Fibroblast of lung (primary cell): ENCODE data around the gene TMEM94. TPM values are rescaled to one million over a fixed set of nuclear protein-coding genes. Genes with fewer than 3 reads are reported as not detected.
"Not testable (repeated sequence)": the region's sequence is repeated elsewhere in the genome, so short reads cannot be mapped to it uniquely, and the experiment has no call there.

Experiments
- DNase-seq, 2 donors: peaks; one replicate each; pipeline versions ENCODE4 v3.0.0 to v3.0.0-alpha.2; 2010; ENCODE audit warnings: low read depth in 2 of 2
- H2AFZ ChIP-seq: 2 replicates; pipeline ENCODE4 v1.5.1; 2012; ENCODE audit warnings: low read length, control low read depth, inconsistent platforms
- H3K27ac ChIP-seq: 2 replicates; pipeline ENCODE4 v1.5.1; 2011; ENCODE audit warnings: low read length, control low read depth; ENCODE audit not compliant: insufficient read depth
- H3K27me3 ChIP-seq: 2 replicates; pipeline ENCODE4 v1.5.1; 2011; ENCODE audit warnings: mild to moderate bottlenecking, low read length; ENCODE audit not compliant: control insufficient read depth, insufficient read depth
- H3K36me3 ChIP-seq: 2 replicates; pipeline ENCODE4 v1.5.1; 2011; ENCODE audit warnings: low read length; ENCODE audit not compliant: control insufficient read depth, insufficient read depth
- H3K4me1 ChIP-seq: 2 replicates; pipeline ENCODE4 v1.5.1; 2011; ENCODE audit warnings: low read length; ENCODE audit not compliant: control insufficient read depth, insufficient read depth; ENCODE audit errors: extremely low read depth
- H3K4me2 ChIP-seq: 2 replicates; pipeline ENCODE4 v1.5.1; 2011; ENCODE audit warnings: low read length, control low read depth; ENCODE audit not compliant: insufficient read depth; ENCODE audit errors: extremely low read depth
- H3K4me3 ChIP-seq, 4 experiments: fragments of 200-600 bp in 1 of 4; sonication (generic) in 1 of 4; replicated peaks in 1 of 4; 2 replicates each; pipeline ENCODE4 v1.5.1; 2011 to 2016; ENCODE audit warnings: low read length in 4 of 4, low read depth in 3 of 4, mild to moderate bottlenecking in 3 of 4, control low read depth in 2 of 4, inconsistent platforms in 1 of 4, mixed read lengths in 1 of 4; ENCODE audit not compliant: insufficient read depth in 1 of 4; ENCODE audit errors: control extremely low read depth in 1 of 4
- H3K79me2 ChIP-seq: 2 replicates; pipeline ENCODE4 v1.5.1; 2012; ENCODE audit warnings: mild to moderate bottlenecking, low read length, inconsistent platforms; ENCODE audit not compliant: control insufficient read depth, insufficient read depth
- H3K9ac ChIP-seq: 2 replicates; pipeline ENCODE4 v1.5.1; 2011; ENCODE audit warnings: mild to moderate bottlenecking, low read length, control low read depth; ENCODE audit not compliant: insufficient read depth
- H3K9me3 ChIP-seq: 2 replicates; pipeline ENCODE4 v1.5.1; 2012; ENCODE audit warnings: low read depth, low read length; ENCODE audit not compliant: control insufficient read depth, insufficient read depth
- H4K20me1 ChIP-seq: 2 replicates; pipeline ENCODE4 v1.5.1; 2011; ENCODE audit warnings: low read length; ENCODE audit not compliant: control insufficient read depth, insufficient read depth; ENCODE audit errors: extremely low read depth
- EZH2 ChIP-seq: IDR thresholded peaks from 2 replicates; pipeline ENCODE4 v1.5.1; 2012; ENCODE audit warnings: low read length, control low read depth, mild to moderate bottlenecking; ENCODE audit errors: missing control alignments
- polyA plus RNA-seq, 2 donors: library from polyadenylated mRNA; depleted of rRNA in 1 of 2; stranded (reverse) in 1 of 2; unstranded in 1 of 2; fragments of >200 nt; gene quantifications; 2 replicates each; pipeline ENCODE4 v1.2.1, GENCODE V29; 2011 to 2012; ENCODE audit warnings: missing spikeins in 1 of 2
- total RNA-seq: library from RNA; depleted of rRNA; stranded (reverse); fragments of >200 nt; gene quantifications from 2 replicates; pipeline ENCODE4 v1.2.1, GENCODE V29; 2014
- TF ChIP-seq, protein P1 (sequence below), 2 donors: IDR thresholded peaks in 1 of 2; conservative IDR thresholded peaks in 1 of 2; 1 replicate in 1 of 2; 2 replicates in 1 of 2; pipeline ENCODE4 v1.5.1; 2011 to 2012; ENCODE audit warnings: low read length in 2 of 2, control low read depth in 1 of 2, inconsistent platforms in 1 of 2, low read depth in 1 of 2, mild to moderate bottlenecking in 1 of 2

TMEM94 gene
- total and polyA plus RNA-seq, 2 donors (not counting 1 experiment from before 2014, with no cell fraction given): 18.3 to 35.0 TPM

- peaks cover 2% of the 10 kb centered on the region for H3K4me1 ChIP-seq
Measured at GRCh38 chr17:75447951-75448856, 8.2 kb upstream of the TMEM94 start.

GRCh38 chr17:75450270-75450669, 6.2 kb upstream of the TMEM94 start:
- H3K79me2 ChIP-seq: no peaks in the 10 kb centered on the region
- no peaks in the 10 kb centered on the region for H4K20me1 ChIP-seq
- H3K4me2 ChIP-seq: no peak overlapping the region
- H3K9me3 ChIP-seq: no peaks in the 10 kb centered on the region
- TF ChIP-seq, protein P1, sequence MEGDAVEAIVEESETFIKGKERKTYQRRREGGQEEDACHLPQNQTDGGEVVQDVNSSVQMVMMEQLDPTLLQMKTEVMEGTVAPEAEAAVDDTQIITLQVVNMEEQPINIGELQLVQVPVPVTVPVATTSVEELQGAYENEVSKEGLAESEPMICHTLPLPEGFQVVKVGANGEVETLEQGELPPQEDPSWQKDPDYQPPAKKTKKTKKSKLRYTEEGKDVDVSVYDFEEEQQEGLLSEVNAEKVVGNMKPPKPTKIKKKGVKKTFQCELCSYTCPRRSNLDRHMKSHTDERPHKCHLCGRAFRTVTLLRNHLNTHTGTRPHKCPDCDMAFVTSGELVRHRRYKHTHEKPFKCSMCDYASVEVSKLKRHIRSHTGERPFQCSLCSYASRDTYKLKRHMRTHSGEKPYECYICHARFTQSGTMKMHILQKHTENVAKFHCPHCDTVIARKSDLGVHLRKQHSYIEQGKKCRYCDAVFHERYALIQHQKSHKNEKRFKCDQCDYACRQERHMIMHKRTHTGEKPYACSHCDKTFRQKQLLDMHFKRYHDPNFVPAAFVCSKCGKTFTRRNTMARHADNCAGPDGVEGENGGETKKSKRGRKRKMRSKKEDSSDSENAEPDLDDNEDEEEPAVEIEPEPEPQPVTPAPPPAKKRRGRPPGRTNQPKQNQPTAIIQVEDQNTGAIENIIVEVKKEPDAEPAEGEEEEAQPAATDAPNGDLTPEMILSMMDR (conservative IDR thresholded peaks at IDR 0.05 in 1 of 2, IDR thresholded peaks at IDR 0.05 in 1 of 2; ENCODE audit: low read depth in 1 of 2, low read length in 2 of 2): no peak
- no peak for TF ChIP-seq EZH2
- no peaks in the 10 kb centered on the region for H3K4me1 ChIP-seq
- H3K27me3 ChIP-seq: no peaks in the 10 kb centered on the region
- DNase-seq: peak in 1 of 2 donors; percentile 53
- no peak overlapping the region for H2AFZ ChIP-seq
- H3K4me3 ChIP-seq: no peak overlapping the region
- no peak overlapping the region for H3K9ac ChIP-seq
- H3K36me3 ChIP-seq: no peaks in the 10 kb centered on the region
- no peak overlapping the region for H3K27ac ChIP-seq

More at GRCh38 chr17:75447951-75448856, 8.2 kb upstream of the TMEM94 start:
- Histone ChIP-seq H2AFZ (no peak overlapping the region), H3K9ac (no peak overlapping the region), H3K79me2 (no peaks in the 10 kb centered on the region), H3K27ac (no peak overlapping the region), H3K36me3 (no peaks in the 10 kb centered on the region), H3K4me3 (no peak overlapping the region), H3K4me2 (no peak overlapping the region), H4K20me1 (no peaks in the 10 kb centered on the region), H3K9me3 (no peaks in the 10 kb centered on the region), H3K27me3 (no peaks in the 10 kb centered on the region)
- TF ChIP-seq EZH2: no peak
- TF ChIP-seq, protein P1 (conservative IDR thresholded peaks at IDR 0.05 in 1 of 2, IDR thresholded peaks at IDR 0.05 in 1 of 2; ENCODE audit: low read depth in 1 of 2, low read length in 2 of 2): no peak
- peak in 1 of 2 donors; percentile 58 for DNase-seq

- H3K4me1 ChIP-seq: no peaks in the 10 kb centered on the region
- H3K79me2 ChIP-seq: peaks cover 3% of the 10 kb centered on the region
- H3K36me3 ChIP-seq: no peaks in the 10 kb centered on the region
- H2AFZ ChIP-seq: no peak overlapping the region
- no peaks in the 10 kb centered on the region for H3K27me3 ChIP-seq
- H4K20me1 ChIP-seq: no peaks in the 10 kb centered on the region
- no peak overlapping the region for H3K9ac ChIP-seq
- TF ChIP-seq, protein P1 (conservative IDR thresholded peaks at IDR 0.05 in 1 of 2, IDR thresholded peaks at IDR 0.05 in 1 of 2; ENCODE audit: low read depth in 1 of 2, low read length in 2 of 2): no peak
- TF ChIP-seq EZH2: no peak
- no peak overlapping the region for H3K4me3 ChIP-seq
- no peaks in the 10 kb centered on the region for H3K9me3 ChIP-seq
- DNase-seq: no peak
- H3K27ac ChIP-seq: no peak overlapping the region
- H3K4me2 ChIP-seq: no peak overlapping the region
Measured at GRCh38 chr17:75454193-75454592, 2.2 kb upstream of the TMEM94 start.

- not testable (repeated sequence) for H4K20me1 ChIP-seq, H3K36me3 ChIP-seq, H3K79me2 ChIP-seq, H3K9me3 ChIP-seq, H3K27ac ChIP-seq, DNase-seq, H3K27me3 ChIP-seq, H3K4me1 ChIP-seq, H3K4me3 ChIP-seq, H3K4me2 ChIP-seq, H3K9ac ChIP-seq, H2AFZ ChIP-seq
Measured at GRCh38 chr17:75454672-75455071, 1.8 kb upstream of the TMEM94 start.
